SK-N-MC (cell line): ENCODE results near the gene GJA5.

Experiments
- DNase-seq: peaks from one replicate; pipeline ENCODE4 v3.0.0-alpha.2; 2011; ENCODE audit warnings: low read depth, low spot score
- H3K27ac ChIP-seq: fragments of 200-600 bp; sonication (generic); 2 replicates; pipeline ENCODE4 v1.5.1; 2016; ENCODE audit warnings: mixed run types
- H3K36me3 ChIP-seq: fragments of 200-600 bp; sonication (generic); 2 replicates; pipeline ENCODE4 v1.6.1; 2017; ENCODE audit warnings: antibody characterized with exemption, low read length, mixed read lengths; ENCODE audit not compliant: insufficient read depth
- H3K4me3 ChIP-seq: fragments of 200-600 bp; sonication (generic); 2 replicates; pipeline ENCODE4 v1.5.1; 2016
- H3K9ac ChIP-seq: fragments of 200-600 bp; sonication (generic); 2 replicates; pipeline ENCODE4 v1.8.0; 2017; ENCODE audit warnings: mixed run types, mixed read lengths; ENCODE audit not compliant: insufficient read length
- H3K9me3 ChIP-seq: fragments of 200-600 bp; sonication (generic); 2 replicates; pipeline ENCODE4 v1.6.1; 2017; ENCODE audit warnings: low read depth, mild to moderate bottlenecking, antibody characterized with exemption, low read length, moderate library complexity, mixed read lengths
- EZH2 ChIP-seq: fragments of 200-600 bp; sonication (generic); IDR thresholded peaks from one replicate; pipeline ENCODE4 v1.6.1; 2017; ENCODE audit warnings: antibody characterized with exemption
- FOXP2 ChIP-seq: optimal IDR thresholded peaks from 2 replicates; pipeline ENCODE3; 2011; ENCODE audit warnings: mild to moderate bottlenecking, moderate library complexity; ENCODE audit not compliant: insufficient read depth; ENCODE audit errors: extremely low read length, control extremely low read depth
- POLR2AphosphoS5 ChIP-seq: IDR thresholded peaks from 2 replicates; pipeline ENCODE4 v1.6.1; 2012; ENCODE audit warnings: mild to moderate bottlenecking, low read depth, low read length, borderline replicate concordance

GJA5 gene

DNA sequence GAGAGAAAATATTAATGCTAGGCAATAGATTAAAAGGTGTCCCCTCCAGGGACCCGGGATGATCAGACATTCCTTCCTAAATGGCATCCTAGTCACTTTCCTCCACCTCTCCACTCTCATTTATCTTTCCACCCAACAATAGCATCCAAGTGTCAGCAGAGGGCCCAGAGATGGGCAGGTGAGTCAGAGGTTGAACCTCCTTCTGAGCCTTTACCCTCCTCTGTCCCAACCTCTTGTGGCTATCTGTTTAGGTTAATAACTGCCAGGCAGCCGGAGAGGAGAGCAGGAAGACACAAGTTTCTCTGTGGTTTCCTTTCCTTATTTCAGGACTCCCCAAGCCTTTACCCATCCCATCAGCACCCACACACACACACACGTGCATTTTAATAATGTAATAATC is 4.1 kb downstream of the GJA5 start:
- TF ChIP-seq EZH2 = no peak
- TF ChIP-seq POLR2AphosphoS5 = no peak
- TF ChIP-seq FOXP2 = no peak
- Histone ChIP-seq H3K27ac (no peak overlapping the region), H3K4me3 (no peak overlapping the region), H3K9me3 (no peaks in the 10 kb centered on the region), H3K36me3 (no peaks in the 10 kb centered on the region), H3K9ac (no peak overlapping the region)
- DNase-seq = no peak

DNA sequence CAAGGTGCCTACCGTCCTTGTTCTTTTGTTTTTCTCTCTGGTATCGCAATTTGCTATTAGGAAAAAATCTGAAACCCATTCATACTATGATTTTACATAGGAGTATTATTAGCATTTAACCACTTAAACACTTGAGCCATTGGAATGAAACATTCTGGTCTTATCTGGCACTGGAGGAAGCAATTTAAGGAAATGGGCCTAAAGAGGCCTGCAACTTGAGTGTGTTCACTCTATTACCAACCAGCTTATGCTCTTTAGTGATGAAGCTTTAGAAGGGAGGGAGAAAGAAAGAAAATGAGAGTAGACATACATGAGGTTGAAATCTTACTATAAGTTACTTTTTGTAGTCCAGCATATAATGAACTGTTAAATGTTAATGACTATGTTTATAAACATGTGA is 5.7 kb downstream of the GJA5 start:
- Histone ChIP-seq H3K4me3 (no peak overlapping the region), H3K9me3 (no peaks in the 10 kb centered on the region), H3K27ac (no peak overlapping the region), H3K9ac (no peak overlapping the region), H3K36me3 (no peaks in the 10 kb centered on the region)
- TF ChIP-seq EZH2 (no peak), FOXP2 (no peak), POLR2AphosphoS5 (no peak)
- DNase-seq = no peak

DNA sequence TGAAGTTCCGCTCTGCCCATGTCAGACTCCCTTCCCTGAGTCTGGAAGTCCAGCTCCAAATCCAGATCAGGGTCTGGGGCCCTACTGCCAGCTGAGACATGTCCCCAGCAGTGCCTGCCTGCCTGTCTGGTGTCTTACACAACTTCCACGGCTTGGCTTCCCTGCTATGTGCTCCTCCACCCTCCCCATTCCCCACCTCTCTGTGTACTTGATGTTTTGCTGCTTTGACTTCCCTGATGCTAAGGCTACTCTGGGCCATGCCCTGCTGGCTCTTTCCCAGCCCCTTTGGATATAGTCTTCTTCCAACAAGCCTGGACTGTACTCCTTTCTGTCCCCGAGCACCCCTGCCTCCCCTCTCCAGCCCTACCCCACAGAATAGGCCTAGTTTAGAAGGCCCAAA is 7.3 kb downstream of the GJA5 start:
- no peak overlapping the region for H3K27ac ChIP-seq
- no peaks in the 10 kb centered on the region for H3K36me3 ChIP-seq
- TF ChIP-seq POLR2AphosphoS5 (no peak), FOXP2 (no peak), EZH2 (no peak)
- no peak overlapping the region for H3K9ac ChIP-seq
- no peaks in the 10 kb centered on the region for H3K9me3 ChIP-seq
- H3K4me3 ChIP-seq = no peak overlapping the region
- DNase-seq = no peak

DNA sequence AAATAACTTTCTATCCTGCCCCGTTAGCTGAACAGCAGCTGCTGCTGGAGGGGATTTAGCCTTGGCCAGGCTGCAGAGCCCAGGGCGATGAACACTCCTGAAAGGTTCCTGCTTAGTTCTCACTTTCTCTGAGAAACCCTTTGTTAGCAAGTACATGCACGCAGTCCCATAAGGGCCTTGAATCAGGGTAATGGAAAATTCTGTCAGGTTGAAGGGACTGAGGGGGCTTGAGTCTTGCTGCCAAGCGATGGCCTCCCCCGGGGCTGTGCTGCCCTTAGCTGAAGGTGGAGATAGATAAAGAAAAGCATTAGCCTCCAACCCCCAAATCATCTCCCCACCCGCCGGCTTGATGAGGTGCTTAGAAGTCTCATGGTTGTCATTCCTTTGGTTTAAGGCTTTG is 7.9 kb downstream of the GJA5 start:
- no peak overlapping the region for H3K4me3 ChIP-seq
- no peak overlapping the region for H3K27ac ChIP-seq
- TF ChIP-seq EZH2 (no peak), POLR2AphosphoS5 (no peak), FOXP2 (no peak)
- H3K9ac ChIP-seq = no peak overlapping the region
- H3K9me3 ChIP-seq = no peaks in the 10 kb centered on the region
- no peak for DNase-seq
- no peaks in the 10 kb centered on the region for H3K36me3 ChIP-seq

DNA sequence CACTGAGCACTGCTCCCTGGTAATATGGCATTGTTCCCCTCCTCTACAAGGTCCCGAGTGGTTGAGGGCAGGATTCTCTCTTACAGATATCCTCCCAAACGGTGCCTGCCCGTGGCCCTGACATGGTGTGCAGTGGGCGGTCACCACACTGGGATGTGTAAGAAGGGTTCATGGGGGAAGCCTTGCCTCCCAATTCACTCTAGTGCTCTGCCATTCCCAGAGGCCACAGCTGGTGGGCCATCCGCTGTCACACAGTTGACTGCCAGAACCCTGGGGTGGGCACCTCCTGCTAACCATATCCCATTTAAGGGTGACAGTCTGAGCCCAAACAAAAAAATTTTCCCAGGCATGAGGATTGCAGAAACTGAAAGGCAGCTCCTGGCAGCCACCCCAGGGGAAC is 9.1 kb downstream of the GJA5 start:
- Histone ChIP-seq H3K4me3 (no peak overlapping the region), H3K27ac (no peak overlapping the region), H3K9ac (no peak overlapping the region), H3K36me3 (no peaks in the 10 kb centered on the region), H3K9me3 (no peaks in the 10 kb centered on the region)
- DNase-seq = no peak
- TF ChIP-seq POLR2AphosphoS5 (no peak), FOXP2 (no peak), EZH2 (no peak)

DNA sequence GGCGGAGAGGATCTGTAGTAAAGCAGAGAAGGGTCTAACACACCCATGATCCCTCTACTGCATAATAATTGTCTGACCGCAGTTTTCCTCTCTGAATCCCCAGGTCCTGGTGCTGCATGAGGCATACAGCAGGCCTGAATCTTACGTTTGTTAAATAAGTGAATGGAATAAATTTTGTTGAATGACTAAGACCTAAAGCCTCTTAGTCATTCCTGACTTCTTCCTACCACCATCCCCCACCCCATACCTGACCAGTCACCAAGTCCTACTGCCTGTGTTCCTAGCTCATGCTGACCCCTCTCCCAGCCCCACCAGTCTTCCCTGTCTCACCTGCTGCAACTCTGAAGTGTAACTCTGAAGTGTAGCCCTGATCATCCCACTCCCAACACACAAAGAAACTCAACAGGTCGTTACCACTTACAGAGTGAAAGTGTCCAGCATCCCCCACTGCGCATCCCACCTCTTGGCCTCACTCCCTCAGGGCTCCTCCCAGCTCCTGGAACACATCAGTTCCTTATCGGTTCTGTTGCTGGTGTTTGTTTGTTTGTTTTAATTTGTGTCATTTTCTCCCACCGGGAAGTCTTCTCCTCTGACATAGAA is 9.7 kb downstream of the GJA5 start:
- Histone ChIP-seq H3K9ac (no peak overlapping the region), H3K4me3 (no peak overlapping the region), H3K36me3 (no peaks in the 10 kb centered on the region), H3K27ac (no peak overlapping the region), H3K9me3 (no peaks in the 10 kb centered on the region)
- TF ChIP-seq EZH2 (no peak), POLR2AphosphoS5 (no peak), FOXP2 (no peak)
- no peak for DNase-seq

DNA sequence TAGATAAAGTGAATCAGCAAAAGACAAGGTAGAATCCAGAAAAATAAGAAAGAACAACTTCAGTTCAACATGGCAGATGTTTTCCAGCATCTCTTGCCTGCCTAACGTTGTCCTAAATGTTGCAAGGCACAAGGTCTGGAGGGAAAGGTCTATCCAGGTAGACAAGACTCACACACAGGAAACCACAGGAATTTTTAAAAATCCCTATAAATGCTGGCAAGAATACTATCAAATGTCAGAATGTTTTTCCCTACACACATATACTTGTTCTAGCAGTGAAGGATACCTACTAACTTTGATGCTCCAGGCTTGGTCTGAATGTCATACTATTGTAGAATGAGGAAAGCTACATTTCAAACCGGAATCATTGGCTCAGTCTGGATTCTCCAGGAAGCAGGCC is 10.6 kb downstream of the GJA5 start:
- Histone ChIP-seq H3K9me3 (no peaks in the 10 kb centered on the region), H3K4me3 (no peak overlapping the region), H3K9ac (no peak overlapping the region), H3K27ac (no peak overlapping the region), H3K36me3 (no peaks in the 10 kb centered on the region)
- TF ChIP-seq FOXP2 (no peak), EZH2 (no peak), POLR2AphosphoS5 (no peak)
- DNase-seq = no peak

DNA sequence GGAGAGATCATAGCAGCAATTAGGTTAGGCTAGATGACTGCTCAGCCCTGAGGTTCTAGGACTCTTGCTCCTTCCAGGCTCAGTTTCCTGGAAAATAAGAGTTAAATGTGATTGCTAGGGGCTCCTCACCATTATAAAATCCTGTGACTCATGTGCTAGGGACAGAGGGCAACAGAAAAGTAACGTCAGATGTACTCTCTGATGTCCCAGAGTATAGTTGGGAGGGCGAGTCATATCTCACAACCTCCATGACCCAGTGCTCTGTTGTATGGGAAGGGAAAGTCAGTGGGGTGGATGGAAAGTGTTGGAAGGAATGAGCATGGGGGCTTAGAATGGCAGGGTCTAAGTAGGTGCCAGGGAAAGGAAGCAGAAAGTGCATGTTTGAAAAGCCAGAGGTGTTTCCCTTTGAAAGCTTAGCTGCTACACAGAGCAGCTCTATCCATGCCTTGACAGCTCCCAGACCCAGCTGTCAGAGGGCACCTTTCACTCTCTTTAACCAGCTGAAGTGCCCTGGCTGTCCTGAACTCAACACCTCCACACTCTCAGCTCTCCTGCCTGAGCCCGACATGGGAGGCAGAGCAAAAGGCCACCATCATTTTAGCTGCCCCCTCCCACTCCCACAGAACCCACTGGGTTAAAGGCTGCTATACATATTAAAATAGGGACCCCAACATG is 11.6 kb downstream of the GJA5 start:
- no peaks in the 10 kb centered on the region for H3K9me3 ChIP-seq
- no peak for DNase-seq
- H3K9ac ChIP-seq = no peak overlapping the region
- no peaks in the 10 kb centered on the region for H3K36me3 ChIP-seq
- H3K27ac ChIP-seq = no peak overlapping the region
- no peak for TF ChIP-seq POLR2AphosphoS5
- TF ChIP-seq EZH2 = no peak
- TF ChIP-seq FOXP2 = no peak
- H3K4me3 ChIP-seq = no peak overlapping the region

DNA sequence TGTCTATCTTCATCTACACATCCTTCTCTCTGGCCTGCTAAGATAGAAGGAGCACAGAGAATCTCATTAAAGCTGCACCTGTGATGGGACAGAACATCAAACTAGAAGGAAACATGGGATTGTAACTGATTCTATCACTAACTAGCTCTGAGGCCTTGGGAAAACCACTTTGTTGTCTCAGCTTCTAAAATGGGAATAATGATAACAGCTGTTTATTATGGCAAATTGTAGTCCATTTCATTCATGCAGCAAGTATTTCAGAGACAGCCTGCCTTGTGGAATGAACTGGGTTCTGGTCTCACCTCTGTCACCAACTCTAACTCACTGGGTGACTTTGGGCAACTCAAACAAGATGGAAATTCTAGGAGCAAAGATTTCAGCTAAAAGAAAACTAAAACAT is 12.4 kb downstream of the GJA5 start:
- Histone ChIP-seq H3K36me3 (no peaks in the 10 kb centered on the region), H3K9me3 (no peaks in the 10 kb centered on the region), H3K27ac (no peak overlapping the region), H3K9ac (no peak overlapping the region), H3K4me3 (no peak overlapping the region)
- TF ChIP-seq POLR2AphosphoS5 (no peak), FOXP2 (no peak), EZH2 (no peak)
- no peak for DNase-seq
